HEK293 (cell line): Measurements from ENCODE around the gene RAB9A.
"Not testable (repeated sequence)": the region's sequence is repeated elsewhere in the genome, so short reads cannot be mapped to it uniquely, and the experiment has no call there.

Source experiments
- CTCF ChIA-PET: fragments of 350-600 bp; formaldehyde crosslinking; extraction: SDS; loops from one replicate; lab custom pipeline; 2021; ENCODE audit warnings: antibody characterized with exemption; lab: Yijun Ruan, JAX
- POLR2A ChIA-PET: fragments of 300-600 bp; formaldehyde crosslinking; extraction: SDS; loops from one replicate; lab custom pipeline; 2020; ENCODE audit warnings: antibody characterized with exemption, inconsistent platforms; lab: Yijun Ruan, JAX
- H3K27ac ChIP-seq: fragments of 200-500 bp; sonication (Bioruptor generic); 2 replicates; pipeline ENCODE4 v1.5.1; 2014; ENCODE audit warnings: low read depth, low read length, control low read depth, inconsistent platforms; ENCODE audit errors: extremely low read depth
- H3K36me3 ChIP-seq, 2 experiments: fragments of 200-500 bp in 1 of 2; sonication (Bioruptor generic) in 1 of 2; 1 replicate in 1 of 2; 2 replicates in 1 of 2; pipeline ENCODE4 v1.5.1; 2014 to 2017; ENCODE audit warnings: inconsistent platforms in 2 of 2, low read length in 2 of 2; ENCODE audit not compliant: control insufficient read depth in 2 of 2, insufficient read depth in 1 of 2
- H3K4me1 ChIP-seq: fragments of 200-500 bp; sonication (Bioruptor generic); 2 replicates; pipeline ENCODE4 v1.5.1; 2014; ENCODE audit warnings: mild to moderate bottlenecking, low read length, inconsistent platforms; ENCODE audit not compliant: control insufficient read depth, insufficient read depth
- H3K4me3 ChIP-seq: 2 replicates; pipeline ENCODE4 v1.5.1; 2011; ENCODE audit warnings: low read depth, mild to moderate bottlenecking, control low read depth, low read length, moderate library complexity
- H3K9me3 ChIP-seq: fragments of 200-500 bp; sonication (Bioruptor generic); 2 replicates; pipeline ENCODE4 v1.5.1; 2014; ENCODE audit warnings: low read depth, low read length, inconsistent platforms; ENCODE audit not compliant: control insufficient read depth, insufficient read depth
- AEBP2 ChIP-seq: fragments of 450-650 bp; formaldehyde crosslinking; IDR thresholded peaks from 2 replicates; pipeline ENCODE4 v1.5.1; 2016; ENCODE audit warnings: missing biosample characterization, missing genetic modification characterization, borderline replicate concordance
- GLI2 ChIP-seq: fragments of 450-650 bp; formaldehyde crosslinking; IDR thresholded peaks from 2 replicates; pipeline ENCODE4; 2017; ENCODE audit warnings: missing biosample characterization, missing genetic modification characterization, low read depth, borderline replicate concordance
- HOXD13 ChIP-seq: sonication (generic); formaldehyde crosslinking; IDR thresholded peaks from 2 replicates; pipeline ENCODE4 v1.8.0; 2022; ENCODE audit warnings: missing genetic modification reagents, borderline replicate concordance
- KLF17 ChIP-seq: fragments of 450-650 bp; formaldehyde crosslinking; IDR thresholded peaks from 2 replicates; pipeline ENCODE4 v1.5.1; 2016; ENCODE audit warnings: missing biosample characterization, missing genetic modification characterization
- SCRT1 ChIP-seq: fragments of 450-650 bp; formaldehyde crosslinking; IDR thresholded peaks from 2 replicates; pipeline ENCODE4 v1.5.1; 2016; ENCODE audit warnings: missing biosample characterization, missing genetic modification characterization, borderline replicate concordance
- WT1 ChIP-seq: fragments of 450-650 bp; formaldehyde crosslinking; IDR thresholded peaks from 2 replicates; pipeline ENCODE4 v1.5.1; 2016; ENCODE audit warnings: missing biosample characterization, missing genetic modification characterization
- YY2 ChIP-seq: fragments of 450-650 bp; formaldehyde crosslinking; IDR thresholded peaks from 2 replicates; pipeline ENCODE4 v1.5.1; 2016; ENCODE audit warnings: missing biosample characterization, missing genetic modification characterization
- ZBTB1 ChIP-seq: fragments of 450-650 bp; formaldehyde crosslinking; IDR thresholded peaks from 2 replicates; pipeline ENCODE4 v1.5.1; 2016; ENCODE audit warnings: missing biosample characterization, missing genetic modification characterization
- ZBTB48 ChIP-seq: fragments of 450-650 bp; formaldehyde crosslinking; IDR thresholded peaks from 2 replicates; pipeline ENCODE4 v1.5.1; 2016; ENCODE audit warnings: missing biosample characterization, missing genetic modification characterization
- ZNF140 ChIP-seq: fragments of 450-650 bp; formaldehyde crosslinking; IDR thresholded peaks from 2 replicates; pipeline ENCODE4 v1.5.1; 2016; ENCODE audit warnings: missing biosample characterization, missing genetic modification characterization
- ZNF146 ChIP-seq: fragments of 450-650 bp; formaldehyde crosslinking; IDR thresholded peaks from 2 replicates; pipeline ENCODE4 v1.5.1; 2016; ENCODE audit warnings: missing biosample characterization, missing genetic modification characterization
- ZNF19 ChIP-seq: fragments of 450-650 bp; formaldehyde crosslinking; IDR thresholded peaks from 2 replicates; pipeline ENCODE4; 2016; ENCODE audit warnings: missing biosample characterization, missing genetic modification characterization, low read depth
- ZNF2 ChIP-seq: fragments of 450-650 bp; formaldehyde crosslinking; IDR thresholded peaks from 2 replicates; pipeline ENCODE4 v1.5.1; 2016; ENCODE audit warnings: missing biosample characterization, missing genetic modification characterization
- ZNF211 ChIP-seq: fragments of 450-650 bp; formaldehyde crosslinking; IDR thresholded peaks from 2 replicates; pipeline ENCODE4 v1.5.1; 2016; ENCODE audit warnings: low read depth, missing biosample characterization, missing genetic modification characterization
- ZNF280D ChIP-seq: fragments of 450-650 bp; formaldehyde crosslinking; IDR thresholded peaks from 2 replicates; pipeline ENCODE4 v1.5.1; 2016; ENCODE audit warnings: missing biosample characterization, missing genetic modification characterization
- ZNF324 ChIP-seq: fragments of 450-650 bp; formaldehyde crosslinking; IDR thresholded peaks from 2 replicates; pipeline ENCODE4 v1.5.1; 2016; ENCODE audit warnings: missing biosample characterization, missing genetic modification characterization
- ZNF580 ChIP-seq: fragments of 450-650 bp; formaldehyde crosslinking; IDR thresholded peaks from 2 replicates; pipeline ENCODE4 v1.5.1; 2016; ENCODE audit warnings: missing biosample characterization, missing genetic modification characterization
- ZNF623 ChIP-seq: fragments of 450-650 bp; formaldehyde crosslinking; IDR thresholded peaks from 2 replicates; pipeline ENCODE4 v1.5.1; 2016; ENCODE audit warnings: missing biosample characterization, missing genetic modification characterization
- ZNF624 ChIP-seq: fragments of 450-650 bp; formaldehyde crosslinking; IDR thresholded peaks from 2 replicates; pipeline ENCODE4 v1.5.1; 2017; ENCODE audit warnings: missing biosample characterization, missing genetic modification characterization
- ZNF654 ChIP-seq: fragments of 450-650 bp; formaldehyde crosslinking; IDR thresholded peaks from 2 replicates; pipeline ENCODE4 v1.5.1; 2016; ENCODE audit warnings: low read depth, missing biosample characterization, missing genetic modification characterization
- ZNF704 ChIP-seq: fragments of 450-650 bp; formaldehyde crosslinking; IDR thresholded peaks from 2 replicates; pipeline ENCODE4 v1.5.1; 2016; ENCODE audit warnings: missing biosample characterization, missing genetic modification characterization

RAB9A gene

GRCh38 chrX:13673016-13673415 lies 15.9 kb upstream of the RAB9A start:
- Histone ChIP-seq H3K9me3 (no peaks in the 10 kb centered on the region), H3K36me3 (no peaks in the 10 kb centered on the region), H3K4me1 (peaks cover 12% of the 10 kb centered on the region), H3K27ac (no peak overlapping the region), H3K4me3 (no peak overlapping the region)
- POLR2A ChIA-PET, result no interaction called here
- TF ChIP-seq ZNF324 (tag by site-specific recombination) (no peak), WT1 (tag by site-specific recombination) (no peak), ZNF580 (tag by site-specific recombination) (peak; percentile 45; the same call in 1 of the 2 replicates), GLI2 (no peak), ZBTB1 (tag by site-specific recombination) (no peak), ZNF623 (tag by site-specific recombination) (peak; percentile 96), ZNF654 (tag by site-specific recombination) (no peak)
- CTCF ChIA-PET, result interaction anchor here (0.5 to 0.8 kb wide), 2 partner anchors 13 to 14 kb away, joined by 3 to 4 read pairs; no protein-coding TSS in a partner anchor

- TF ChIP-seq ZNF704 (tag by site-specific recombination) (no peak), HOXD13 (CRISPR knock-in tag) (no peak), AEBP2 (tag by site-specific recombination) (no peak), ZNF623 (tag by site-specific recombination) (no peak), KLF17 (tag by site-specific recombination) (no peak), ZBTB48 (tag by site-specific recombination) (no peak), ZNF19 (tag by site-specific recombination) (no peak), ZNF211 (tag by site-specific recombination) (no peak), ZNF624 (tag by site-specific recombination) (no peak), ZNF140 (tag by site-specific recombination) (no peak), ZNF2 (tag by site-specific recombination) (no peak), YY2 (no peak), SCRT1 (tag by site-specific recombination) (no peak)
- ChIA-PET POLR2A (no interaction called here), CTCF (interaction anchor here (0.7 kb wide), 1 partner anchor 214 kb away, joined by 3 read pairs; no protein-coding TSS in a partner anchor)
- no peak overlapping the region for H3K27ac ChIP-seq
- H3K9me3 ChIP-seq, result no peaks in the 10 kb centered on the region
- H3K4me3 ChIP-seq, result no peak overlapping the region
- no peaks in the 10 kb centered on the region for H3K36me3 ChIP-seq
- no peaks in the 10 kb centered on the region for H3K4me1 ChIP-seq
Observed at GRCh38 chrX:13676885-13677284, 12.0 kb upstream of the RAB9A start.

GRCh38 chrX:13679700-13680099 lies 9.2 kb upstream of the RAB9A start:
- TF ChIP-seq ZNF580 (tag by site-specific recombination), result peak; percentile 71
- peak; percentile 98 for TF ChIP-seq ZNF146 (tag by site-specific recombination)
- TF ChIP-seq ZNF280D (tag by site-specific recombination), result 0 out of 2 replicates have a peak, but pooled peaks have one; percentile 46
- TF ChIP-seq, all 188 proteins: peak for 3; not testable (repeated sequence) for 185
- not testable (repeated sequence) for H3K9me3 ChIP-seq, H3K4me3 ChIP-seq, H3K4me1 ChIP-seq, H3K36me3 ChIP-seq, H3K27ac ChIP-seq
- CTCF ChIA-PET, result interaction anchor here (1.7 kb wide), 1 partner anchor 9 kb away, joined by 5 read pairs; the partner anchor contains the start of gene RAB9A
- POLR2A ChIA-PET, result interaction anchor here (1.2 kb wide), 1 partner anchor 9 kb away, joined by 4 read pairs; the partner anchor contains the start of gene RAB9A
